Measurements from ENCODE around the gene RGS3. TPM values are rescaled to one million over a fixed set of nuclear protein-coding genes. Genes with fewer than 3 reads are reported as not detected.

RGS3 gene
- total and polyA plus RNA-seq, 5 donors, result 107 to 184 (median 163) TPM

- Histone ChIP-seq H3K27me3 (ENCODE audit: control insufficient read depth, insufficient read depth) (no peaks in the 10 kb centered on the region), H3K27ac (ENCODE audit: low read length) (peak overlapping the region; percentile 19), H3K4me1 (ENCODE audit: control insufficient read depth, insufficient read depth, low read length) (peaks cover 27% of the 10 kb centered on the region), H3K9me3 (ENCODE audit: control insufficient read depth, low read length) (no peaks in the 10 kb centered on the region), H3K4me3 (ENCODE audit: low read length) (peak overlapping the region; percentile 3)
- 58% methylated on average over 14 of the region's 14 CpGs for WGBS
- intact Hi-C loops (cut with DNase I), result no loop called here
- ATAC-seq (no peak), DNase-seq (peak in 1 of 3 donors; percentile 59)
Measured at GRCh38 chr9:113597390-113598241, 134.1 kb downstream of the RGS3 start.

- Histone ChIP-seq H3K4me3 (ENCODE audit: low read length) (no peak overlapping the region), H3K4me1 (ENCODE audit: control insufficient read depth, insufficient read depth, low read length) (peaks cover 27% of the 10 kb centered on the region), H3K27me3 (ENCODE audit: control insufficient read depth, insufficient read depth) (no peaks in the 10 kb centered on the region), H3K9me3 (ENCODE audit: control insufficient read depth, low read length) (no peaks in the 10 kb centered on the region), H3K27ac (ENCODE audit: low read length) (peak overlapping the region; percentile 19)
- no peak for ATAC-seq
- intact Hi-C loops (cut with DNase I), result no loop called here
- WGBS, result 61% methylated on average over 2 of the region's 2 CpGs
- DNase-seq, result no peak
Measured at GRCh38 chr9:113598451-113598850, 134.9 kb downstream of the RGS3 start.

- H3K27ac ChIP-seq (ENCODE audit: low read length), result no peak overlapping the region
- H3K4me3 ChIP-seq (ENCODE audit: low read length), result no peak overlapping the region
- DNase-seq, result no peak
- H3K9me3 ChIP-seq (ENCODE audit: control insufficient read depth, low read length), result no peaks in the 10 kb centered on the region
- intact Hi-C loops (cut with DNase I), result no loop called here
- H3K27me3 ChIP-seq (ENCODE audit: control insufficient read depth, insufficient read depth), result no peaks in the 10 kb centered on the region
- ATAC-seq, result no peak
- 75% methylated on average over 5 of the region's 5 CpGs for WGBS
- peaks cover 27% of the 10 kb centered on the region for H3K4me1 ChIP-seq (ENCODE audit: control insufficient read depth, insufficient read depth, low read length)
Measured at GRCh38 chr9:113598883-113599282, 135.4 kb downstream of the RGS3 start.

GRCh38 chr9:113599646-113600022, 136.1 kb downstream of the RGS3 start:
- Histone ChIP-seq H3K4me3 (ENCODE audit: low read length) (no peak overlapping the region), H3K27me3 (ENCODE audit: control insufficient read depth, insufficient read depth) (no peaks in the 10 kb centered on the region), H3K9me3 (ENCODE audit: control insufficient read depth, low read length) (no peaks in the 10 kb centered on the region), H3K4me1 (ENCODE audit: control insufficient read depth, insufficient read depth, low read length) (peaks cover 27% of the 10 kb centered on the region), H3K27ac (ENCODE audit: low read length) (peak overlapping the region; percentile 15)
- DNase-seq, result peak in 1 of 3 donors; percentile 73
- intact Hi-C loops (cut with DNase I), result no loop called here
- ATAC-seq, result peak; percentile 1 to 13
- 57% methylated on average over 5 of the region's 5 CpGs for WGBS

GRCh38 chr9:113600023-113600823, 136.7 kb downstream of the RGS3 start:
- peak overlapping the region; percentile 13 for H3K27ac ChIP-seq (ENCODE audit: low read length)
- WGBS, result 72% methylated on average over 12 of the region's 12 CpGs
- intact Hi-C loops (cut with DNase I), result no loop called here
- peaks cover 27% of the 10 kb centered on the region for H3K4me1 ChIP-seq (ENCODE audit: control insufficient read depth, insufficient read depth, low read length)
- peak in 1 of 2 donors; percentile 8 for ATAC-seq
- DNase-seq, result peak in 1 of 3 donors; percentile 57
- no peaks in the 10 kb centered on the region for H3K9me3 ChIP-seq (ENCODE audit: control insufficient read depth, low read length)
- H3K4me3 ChIP-seq (ENCODE audit: low read length), result no peak overlapping the region
- H3K27me3 ChIP-seq (ENCODE audit: control insufficient read depth, insufficient read depth), result no peaks in the 10 kb centered on the region

GRCh38 chr9:113600871-113601614, 137.5 kb downstream of the RGS3 start:
- WGBS, result 73% methylated on average over 5 of the region's 5 CpGs
- Histone ChIP-seq H3K4me3 (ENCODE audit: low read length) (no peak overlapping the region), H3K9me3 (ENCODE audit: control insufficient read depth, low read length) (no peaks in the 10 kb centered on the region), H3K27me3 (ENCODE audit: control insufficient read depth, insufficient read depth) (no peaks in the 10 kb centered on the region), H3K4me1 (ENCODE audit: control insufficient read depth, insufficient read depth, low read length) (peaks cover 21% of the 10 kb centered on the region), H3K27ac (ENCODE audit: low read length) (peak overlapping the region; percentile 13)
- DNase-seq, result peak in 1 of 3 donors; percentile 52
- intact Hi-C loops (cut with DNase I), result no loop called here
- ATAC-seq, result no peak

GRCh38 chr9:113601656-113602055, 138.1 kb downstream of the RGS3 start:
- intact Hi-C loops (cut with DNase I), result no loop called here
- H3K4me1 ChIP-seq (ENCODE audit: control insufficient read depth, insufficient read depth, low read length), result peaks cover 21% of the 10 kb centered on the region
- WGBS, result 51% methylated on average over 5 of the region's 5 CpGs
- no peak overlapping the region for H3K27ac ChIP-seq (ENCODE audit: low read length)
- H3K9me3 ChIP-seq (ENCODE audit: control insufficient read depth, low read length), result no peaks in the 10 kb centered on the region
- DNase-seq (no peak), ATAC-seq (no peak)
- H3K4me3 ChIP-seq (ENCODE audit: low read length), result no peak overlapping the region
- H3K27me3 ChIP-seq (ENCODE audit: control insufficient read depth, insufficient read depth), result no peaks in the 10 kb centered on the region

GRCh38 chr9:113602126-113603047, 138.9 kb downstream of the RGS3 start:
- no peak overlapping the region for H3K4me3 ChIP-seq (ENCODE audit: low read length)
- no peak overlapping the region for H3K27ac ChIP-seq (ENCODE audit: low read length)
- DNase-seq (peak; percentile 91 to 94 (median 93)), ATAC-seq (peak; percentile 60 to 80)
- intact Hi-C loops (cut with DNase I), result no loop called here
- 38% methylated on average over 17 of the region's 17 CpGs for WGBS
- H3K9me3 ChIP-seq (ENCODE audit: control insufficient read depth, low read length), result no peaks in the 10 kb centered on the region
- peaks cover 21% of the 10 kb centered on the region for H3K4me1 ChIP-seq (ENCODE audit: control insufficient read depth, insufficient read depth, low read length)
- H3K27me3 ChIP-seq (ENCODE audit: control insufficient read depth, insufficient read depth), result no peaks in the 10 kb centered on the region

GRCh38 chr9:113603048-113603375, 139.5 kb downstream of the RGS3 start:
- no peak for DNase-seq
- 75% methylated on average over 8 of the region's 8 CpGs for WGBS
- ATAC-seq, result no peak
- intact Hi-C loops (cut with DNase I), result no loop called here
- Histone ChIP-seq H3K9me3 (ENCODE audit: control insufficient read depth, low read length) (no peaks in the 10 kb centered on the region), H3K4me3 (ENCODE audit: low read length) (no peak overlapping the region), H3K4me1 (ENCODE audit: control insufficient read depth, insufficient read depth, low read length) (peaks cover 17% of the 10 kb centered on the region), H3K27me3 (ENCODE audit: control insufficient read depth, insufficient read depth) (no peaks in the 10 kb centered on the region), H3K27ac (ENCODE audit: low read length) (no peak overlapping the region)

- DNase-seq (no peak), ATAC-seq (no peak)
- WGBS, result 96% methylated on average over 5 of the region's 5 CpGs
- Histone ChIP-seq H3K4me1 (ENCODE audit: control insufficient read depth, insufficient read depth, low read length) (peaks cover 16% of the 10 kb centered on the region), H3K9me3 (ENCODE audit: control insufficient read depth, low read length) (no peaks in the 10 kb centered on the region), H3K27ac (ENCODE audit: low read length) (no peak overlapping the region), H3K4me3 (ENCODE audit: low read length) (no peak overlapping the region), H3K27me3 (ENCODE audit: control insufficient read depth, insufficient read depth) (no peaks in the 10 kb centered on the region)
- intact Hi-C loops (cut with DNase I), result no loop called here
Measured at GRCh38 chr9:113603773-113604172, 140.2 kb downstream of the RGS3 start.
